HEK293 (cell line): ENCODE measurements around the gene PLB1.

Experiments used
- AEBP2 ChIP-seq: fragments of 450-650 bp; formaldehyde crosslinking; IDR thresholded peaks from 2 replicates; pipeline ENCODE4 v1.5.1; 2016; ENCODE audit warnings: missing biosample characterization, missing genetic modification characterization, borderline replicate concordance
- CTCF ChIP-seq: fragments of 450-650 bp; formaldehyde crosslinking; IDR thresholded peaks from 2 replicates; pipeline ENCODE4 v1.5.1; 2016; ENCODE audit warnings: missing biosample characterization, missing genetic modification characterization
- ELK4 ChIP-seq: IDR thresholded peaks from 2 replicates; pipeline ENCODE4 v1.6.1; 2011; ENCODE audit warnings: mild to moderate bottlenecking, low read depth, low read length, borderline replicate concordance
- YY1 ChIP-seq: fragments of 450-650 bp; formaldehyde crosslinking; IDR thresholded peaks from 2 replicates; pipeline ENCODE4 v1.5.1; 2018; ENCODE audit warnings: missing biosample characterization, missing genetic modification characterization
- ZNF184 ChIP-seq: fragments of 450-650 bp; IDR thresholded peaks from 2 replicates; pipeline ENCODE4 v1.5.1; 2018; ENCODE audit warnings: missing biosample characterization, mild to moderate bottlenecking, missing genetic modification characterization
- ZNF19 ChIP-seq: fragments of 450-650 bp; formaldehyde crosslinking; IDR thresholded peaks from 2 replicates; pipeline ENCODE4; 2016; ENCODE audit warnings: missing biosample characterization, missing genetic modification characterization, low read depth
- ZNF211 ChIP-seq: fragments of 450-650 bp; formaldehyde crosslinking; IDR thresholded peaks from 2 replicates; pipeline ENCODE4 v1.5.1; 2016; ENCODE audit warnings: low read depth, missing biosample characterization, missing genetic modification characterization
- ZNF23 ChIP-seq: fragments of 450-650 bp; formaldehyde crosslinking; IDR thresholded peaks from 2 replicates; pipeline ENCODE4 v1.5.1; 2016; ENCODE audit warnings: missing biosample characterization, missing genetic modification characterization, borderline replicate concordance
- ZNF585B ChIP-seq: fragments of 450-650 bp; formaldehyde crosslinking; IDR thresholded peaks from 2 replicates; pipeline ENCODE4 v1.5.1; 2016; ENCODE audit warnings: missing biosample characterization, missing genetic modification characterization
- ZNF610 ChIP-seq: fragments of 450-650 bp; formaldehyde crosslinking; IDR thresholded peaks from 2 replicates; pipeline ENCODE4 v1.5.1; 2016; ENCODE audit warnings: missing biosample characterization, missing genetic modification characterization, borderline replicate concordance
- ZNF664 ChIP-seq: fragments of 450-650 bp; formaldehyde crosslinking; IDR thresholded peaks from 2 replicates; pipeline ENCODE4 v1.5.1; 2016; ENCODE audit warnings: missing biosample characterization, missing genetic modification characterization
- ZNF670 ChIP-seq: fragments of 450-650 bp; formaldehyde crosslinking; IDR thresholded peaks from 2 replicates; pipeline ENCODE4 v1.5.1; 2016; ENCODE audit warnings: missing biosample characterization, missing genetic modification characterization, low read depth
- TF ChIP-seq, protein P1 (sequence below): fragments of 450-650 bp; formaldehyde crosslinking; optimal IDR thresholded peaks from 2 replicates; pipeline ENCODE3; 2016; ENCODE audit warnings: missing biosample characterization, mild to moderate bottlenecking, missing genetic modification characterization
- TF ChIP-seq, protein P2 (sequence below): fragments of 450-650 bp; formaldehyde crosslinking; IDR thresholded peaks from 2 replicates; pipeline ENCODE4 v1.5.1; 2016; ENCODE audit warnings: missing biosample characterization, missing genetic modification characterization

- no peak for TF ChIP-seq ZNF670
- TF ChIP-seq ZNF23, result no peak
- TF ChIP-seq ZNF19 (tag by site-specific recombination), result no peak
- no peak for TF ChIP-seq CTCF (tag by site-specific recombination)
- no peak for TF ChIP-seq ZNF610
- no peak for TF ChIP-seq ZNF211
- no peak for TF ChIP-seq ZNF664 (tag by site-specific recombination)
- TF ChIP-seq, protein P1, sequence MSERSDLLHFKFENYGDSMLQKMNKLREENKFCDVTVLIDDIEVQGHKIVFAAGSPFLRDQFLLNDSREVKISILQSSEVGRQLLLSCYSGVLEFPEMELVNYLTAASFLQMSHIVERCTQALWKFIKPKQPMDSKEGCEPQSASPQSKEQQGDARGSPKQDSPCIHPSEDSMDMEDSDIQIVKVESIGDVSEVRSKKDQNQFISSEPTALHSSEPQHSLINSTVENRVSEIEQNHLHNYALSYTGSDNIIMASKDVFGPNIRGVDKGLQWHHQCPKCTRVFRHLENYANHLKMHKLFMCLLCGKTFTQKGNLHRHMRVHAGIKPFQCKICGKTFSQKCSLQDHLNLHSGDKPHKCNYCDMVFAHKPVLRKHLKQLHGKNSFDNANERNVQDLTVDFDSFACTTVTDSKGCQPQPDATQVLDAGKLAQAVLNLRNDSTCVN (tag by site-specific recombination), result no peak
- no peak for TF ChIP-seq YY1 (tag by site-specific recombination)
- TF ChIP-seq ZNF184, result no peak
- no peak for TF ChIP-seq ELK4
- no peak for TF ChIP-seq AEBP2 (tag by site-specific recombination)
- TF ChIP-seq ZNF585B (tag by site-specific recombination), result no peak
- TF ChIP-seq, protein P2, sequence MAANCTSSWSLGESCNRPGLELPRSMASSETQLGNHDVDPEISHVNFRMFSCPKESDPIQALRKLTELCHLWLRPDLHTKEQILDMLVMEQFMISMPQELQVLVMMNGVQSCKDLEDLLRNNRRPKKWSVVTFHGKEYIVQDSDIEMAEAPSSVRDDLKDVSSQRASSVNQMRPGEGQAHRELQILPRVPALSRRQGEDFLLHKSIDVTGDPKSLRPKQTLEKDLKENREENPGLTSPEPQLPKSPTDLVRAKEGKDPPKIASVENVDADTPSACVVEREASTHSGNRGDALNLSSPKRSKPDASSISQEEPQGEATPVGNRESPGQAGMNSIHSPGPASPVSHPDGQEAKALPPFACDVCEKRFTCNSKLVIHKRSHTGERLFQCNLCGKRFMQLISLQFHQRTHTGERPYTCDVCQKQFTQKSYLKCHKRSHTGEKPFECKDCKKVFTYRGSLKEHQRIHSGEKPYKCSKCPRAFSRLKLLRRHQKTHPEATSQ (tag by site-specific recombination), result no peak
These were observed 98.1 kb downstream of the PLB1 start for GRCh38 chr2:28594000-28594331.
